HG02798 (cell line): ENCODE results near the gene DIPK1B.
A peak's percentile ranks its signal among the peaks of the same experiment; 100 is the strongest.
"Not testable (repeated sequence)": the region's sequence is repeated elsewhere in the genome, so short reads cannot be mapped to it uniquely, and the experiment has no call there.

Source experiments
- ATAC-seq: cut with Tn5 transposase; IDR thresholded peaks from one replicate; pipeline ENCODE4 v1.9.1; 2021; ENCODE audit warnings: mild to moderate bottlenecking; ENCODE audit not compliant: unreplicated experiment, poor library complexity

The DIPK1B gene

GRCh38 chr9:136697146-136697820 is 15.1 kb upstream of the DIPK1B start:
- ATAC-seq = no peak

GRCh38 chr9:136697821-136698526 is 14.4 kb upstream of the DIPK1B start:
- ATAC-seq = no peak

GRCh38 chr9:136698635-136699246 is 13.6 kb upstream of the DIPK1B start:
- no peak for ATAC-seq

- ATAC-seq = no peak
Measured at GRCh38 chr9:136700304-136700703, 12.1 kb upstream of the DIPK1B start.

GRCh38 chr9:136700959-136701667 is 11.3 kb upstream of the DIPK1B start:
- ATAC-seq = peak; percentile 51

- ATAC-seq = no peak
Measured at GRCh38 chr9:136701668-136702053, 10.7 kb upstream of the DIPK1B start.

DNA sequence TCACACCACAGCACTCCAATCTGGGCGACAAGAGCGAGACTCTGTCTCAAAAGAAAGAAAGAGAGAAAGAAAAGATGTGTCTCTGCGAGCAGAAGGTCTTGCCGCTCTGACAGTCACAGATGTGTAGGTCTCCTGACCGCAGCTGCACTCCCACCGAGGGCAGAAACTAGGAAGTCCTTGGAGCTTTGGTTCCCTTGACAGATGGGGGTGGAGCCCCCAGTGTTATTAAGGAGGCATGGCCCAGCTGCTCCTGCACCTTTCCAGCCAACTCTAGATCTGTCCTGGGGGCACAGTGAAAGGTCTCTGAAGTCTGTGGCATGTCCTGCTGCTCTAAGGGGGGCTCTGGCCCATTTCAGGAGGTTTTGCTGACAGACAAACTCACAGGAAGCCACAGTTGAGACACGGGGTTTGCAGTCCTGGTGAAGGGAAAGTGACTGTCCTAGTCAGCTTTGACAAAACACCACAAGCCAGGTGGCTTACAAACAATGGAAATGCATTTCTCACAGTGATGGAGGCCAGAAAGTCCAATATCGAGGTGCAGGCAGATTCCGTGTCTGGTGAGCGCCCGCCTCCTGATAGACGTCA is 9.0 kb upstream of the DIPK1B start:
- no peak for ATAC-seq

- ATAC-seq = not testable (repeated sequence)
Measured at GRCh38 chr9:136704741-136705140, 7.6 kb upstream of the DIPK1B start.

DNA sequence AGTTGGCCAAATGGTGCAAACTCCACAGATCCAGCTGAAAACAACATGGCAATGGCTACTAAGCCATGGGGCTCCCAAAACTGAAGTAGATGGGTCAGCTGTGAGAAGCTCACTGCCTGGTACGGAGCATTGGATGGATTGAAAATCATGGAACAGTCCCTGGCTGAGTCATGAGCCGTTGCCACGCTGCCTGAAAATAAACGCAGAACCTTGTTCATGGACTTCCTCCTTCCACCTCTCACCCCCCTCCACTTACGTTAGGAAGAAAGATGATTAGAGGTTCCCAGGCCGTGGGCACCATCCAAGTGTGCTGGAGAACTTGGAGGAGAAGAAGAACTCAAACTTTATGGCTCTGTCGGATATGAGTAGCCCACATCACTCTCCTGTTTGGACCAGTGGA is 6.8 kb upstream of the DIPK1B start:
- ATAC-seq = no peak

DNA sequence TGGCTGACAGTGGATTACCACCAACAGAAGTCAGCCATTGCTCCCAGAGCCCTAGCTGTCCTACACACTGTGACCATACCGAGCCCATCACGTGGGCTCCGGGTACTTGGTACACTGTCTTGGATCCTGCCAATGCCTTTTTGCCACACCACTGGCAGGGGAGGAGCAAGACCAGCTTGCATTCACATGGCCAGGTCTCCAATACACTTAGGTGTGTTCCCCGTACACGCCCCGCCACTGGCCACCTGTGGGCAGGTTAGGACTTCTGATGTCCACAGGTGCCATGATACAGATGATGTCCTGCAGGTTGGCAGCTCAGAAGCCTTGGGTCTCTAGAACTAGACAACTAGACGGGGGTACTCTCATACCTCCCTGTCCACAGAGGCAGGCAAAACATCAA is 5.4 kb upstream of the DIPK1B start:
- ATAC-seq = no peak

DNA sequence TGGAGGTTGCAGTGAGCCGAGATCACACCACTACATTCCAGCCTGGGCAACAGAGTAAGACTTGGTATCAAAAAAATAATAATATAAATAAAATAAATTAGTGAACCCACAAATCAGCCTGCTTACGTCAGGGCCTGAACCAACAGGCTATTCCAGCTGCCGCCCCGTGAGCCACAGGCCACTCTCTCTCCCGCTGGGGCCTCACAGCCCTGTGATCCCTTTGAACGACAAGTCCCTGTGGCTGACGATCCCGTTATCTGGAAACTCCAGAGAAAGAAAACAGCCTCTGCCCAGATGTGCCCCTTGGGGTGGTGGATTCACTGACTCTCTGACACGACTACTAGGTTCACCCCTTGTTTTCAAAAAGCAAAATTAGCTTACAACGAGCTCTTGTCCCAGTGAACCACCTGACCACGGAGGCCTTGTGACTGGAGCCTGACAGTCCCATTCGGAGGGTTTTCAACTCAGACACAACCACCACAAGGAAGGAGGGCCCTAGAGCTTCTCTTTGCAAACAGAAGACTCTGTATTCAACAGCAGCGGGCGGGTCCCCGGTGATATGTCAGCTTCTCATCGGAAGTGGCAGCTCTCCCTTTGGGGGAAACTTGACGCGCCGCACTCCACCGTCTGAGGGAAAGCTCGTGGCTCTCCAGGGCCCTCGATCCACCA is 4.4 kb upstream of the DIPK1B start:
- no peak for ATAC-seq

DNA sequence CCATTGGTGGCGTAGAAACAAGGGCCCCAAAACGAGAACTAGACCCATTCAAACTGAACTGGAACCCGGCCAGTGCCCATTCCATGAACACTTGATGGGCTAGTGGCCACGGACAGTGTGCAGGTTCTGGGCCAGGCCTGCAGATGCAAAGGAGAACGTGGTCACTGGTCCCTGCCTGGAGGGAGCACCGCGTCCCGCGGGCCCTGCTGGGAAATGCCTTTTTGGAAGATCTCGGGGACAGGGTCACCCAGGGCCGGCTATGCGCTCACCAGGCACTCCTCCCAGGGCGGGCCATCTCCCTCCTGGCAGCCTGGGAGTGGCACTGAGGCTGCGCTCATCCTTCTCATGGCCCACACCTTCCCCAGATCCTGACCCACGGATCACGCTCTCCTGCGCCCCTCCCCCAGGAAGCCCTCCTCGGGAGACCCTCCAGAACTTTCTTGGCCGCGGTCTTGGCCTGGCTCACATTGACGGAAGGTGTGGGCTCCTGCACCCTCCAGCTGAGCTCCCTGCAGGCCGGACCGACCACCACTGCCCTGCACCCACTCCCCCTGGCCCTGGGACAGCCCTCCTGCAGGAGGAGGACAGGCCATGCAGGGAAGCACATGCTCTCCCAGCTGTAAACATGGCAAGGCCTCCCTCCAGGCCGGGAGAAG is 2.8 kb upstream of the DIPK1B start:
- no peak for ATAC-seq

DNA sequence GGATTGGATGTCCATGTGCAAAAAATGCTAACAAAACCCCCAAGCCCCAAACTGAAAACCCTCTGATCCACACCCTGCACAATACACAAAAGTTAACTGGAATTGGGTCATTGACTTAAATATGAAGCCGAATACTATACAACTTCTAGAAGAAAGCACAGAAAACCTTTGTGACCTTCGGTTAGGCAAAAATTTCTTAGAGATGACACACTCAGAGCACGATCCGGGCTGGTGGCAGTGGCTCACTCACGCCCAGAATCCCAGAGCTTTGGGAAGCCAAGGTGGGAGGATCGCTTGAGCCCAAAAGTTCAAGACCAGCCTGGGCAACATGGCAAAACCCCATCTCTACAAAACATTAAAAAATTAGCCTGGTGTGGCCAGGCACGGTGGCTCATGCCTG is 1.8 kb upstream of the DIPK1B start:
- no peak for ATAC-seq

DNA sequence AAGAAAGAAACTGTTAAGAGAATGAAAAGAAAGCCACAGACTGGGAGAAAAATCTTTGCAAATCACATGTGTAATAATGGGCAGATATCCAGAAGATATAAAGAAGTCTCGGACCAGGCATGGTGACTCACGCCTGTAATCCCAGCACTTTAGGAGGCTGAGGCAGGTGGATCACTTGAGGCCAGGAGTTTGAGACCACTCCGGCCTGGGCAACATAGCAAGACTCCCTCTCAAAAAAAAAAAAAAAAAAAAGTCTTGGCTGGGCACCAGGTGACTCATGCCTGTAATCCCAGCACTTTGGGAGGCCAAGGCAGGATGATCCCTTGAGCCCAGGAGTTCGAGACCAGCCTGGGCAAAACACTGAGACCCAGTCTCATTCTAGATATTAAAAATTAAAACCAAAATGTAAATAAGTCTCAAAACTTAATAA is 1.1 kb upstream of the DIPK1B start:
- ATAC-seq = not testable (repeated sequence)

DNA sequence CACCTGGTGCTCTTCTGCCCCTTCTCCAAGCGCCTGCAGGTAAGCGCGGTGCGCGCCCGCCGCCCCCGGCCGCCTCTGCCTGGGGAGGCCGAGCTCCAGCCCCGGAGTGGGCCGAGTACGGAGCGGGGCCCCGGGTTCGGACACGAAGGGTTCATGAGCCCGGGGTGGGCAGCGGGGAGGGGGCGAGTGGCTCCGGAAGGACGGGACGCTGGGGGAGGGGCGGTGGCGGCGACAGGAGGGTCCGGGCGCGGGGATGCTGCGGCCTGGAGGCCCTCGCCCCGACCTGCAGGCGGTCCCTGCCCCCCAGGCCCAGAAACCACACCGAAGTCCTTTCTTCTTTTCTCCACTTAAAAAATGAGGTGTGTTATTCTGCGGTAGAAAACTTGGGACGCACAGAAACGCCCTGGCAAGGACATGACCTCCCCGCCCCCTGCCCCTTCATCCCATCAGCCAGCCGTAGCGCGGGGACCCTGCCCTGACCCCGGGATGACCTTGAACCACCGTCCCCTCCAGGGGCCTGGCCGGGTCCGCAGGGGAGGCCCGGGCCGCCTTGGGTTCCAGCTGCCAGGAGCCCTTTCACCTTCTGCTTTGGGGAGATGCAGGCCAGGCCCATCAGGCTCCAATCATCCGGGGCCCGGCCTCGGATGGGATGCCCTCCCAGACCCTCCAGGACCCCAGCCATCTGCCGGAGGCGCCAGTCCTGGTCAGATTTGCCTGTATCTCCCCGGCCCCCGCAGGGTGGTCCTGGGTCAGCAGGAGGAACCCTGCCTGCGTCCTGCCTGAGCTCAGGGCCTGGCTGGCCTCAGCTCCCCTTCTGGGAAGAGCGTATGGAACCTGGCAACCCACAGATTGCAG is 545 bp downstream of the DIPK1B start:
- ATAC-seq = no peak

DNA sequence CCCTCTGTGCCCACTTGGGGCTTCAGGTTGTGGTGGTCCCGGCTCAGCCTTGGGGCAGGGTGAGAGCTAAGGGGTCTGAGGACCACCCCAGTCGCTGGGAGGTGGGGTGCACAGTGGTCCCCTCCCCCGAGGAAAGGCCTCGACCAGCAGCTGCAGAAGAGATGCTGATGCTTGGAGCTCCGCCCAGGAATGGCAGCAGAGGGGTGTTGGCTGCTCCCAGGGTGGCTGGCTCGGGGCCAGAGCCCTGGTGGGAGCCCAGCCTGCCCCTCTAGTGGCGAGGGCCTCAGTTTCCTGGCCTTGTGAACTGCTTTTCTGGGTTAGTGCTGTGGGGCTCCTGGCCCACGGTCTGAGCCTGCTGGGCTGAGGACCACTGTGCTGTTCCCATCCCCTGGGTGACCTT is 1.2 kb downstream of the DIPK1B start:
- ATAC-seq = no peak

DNA sequence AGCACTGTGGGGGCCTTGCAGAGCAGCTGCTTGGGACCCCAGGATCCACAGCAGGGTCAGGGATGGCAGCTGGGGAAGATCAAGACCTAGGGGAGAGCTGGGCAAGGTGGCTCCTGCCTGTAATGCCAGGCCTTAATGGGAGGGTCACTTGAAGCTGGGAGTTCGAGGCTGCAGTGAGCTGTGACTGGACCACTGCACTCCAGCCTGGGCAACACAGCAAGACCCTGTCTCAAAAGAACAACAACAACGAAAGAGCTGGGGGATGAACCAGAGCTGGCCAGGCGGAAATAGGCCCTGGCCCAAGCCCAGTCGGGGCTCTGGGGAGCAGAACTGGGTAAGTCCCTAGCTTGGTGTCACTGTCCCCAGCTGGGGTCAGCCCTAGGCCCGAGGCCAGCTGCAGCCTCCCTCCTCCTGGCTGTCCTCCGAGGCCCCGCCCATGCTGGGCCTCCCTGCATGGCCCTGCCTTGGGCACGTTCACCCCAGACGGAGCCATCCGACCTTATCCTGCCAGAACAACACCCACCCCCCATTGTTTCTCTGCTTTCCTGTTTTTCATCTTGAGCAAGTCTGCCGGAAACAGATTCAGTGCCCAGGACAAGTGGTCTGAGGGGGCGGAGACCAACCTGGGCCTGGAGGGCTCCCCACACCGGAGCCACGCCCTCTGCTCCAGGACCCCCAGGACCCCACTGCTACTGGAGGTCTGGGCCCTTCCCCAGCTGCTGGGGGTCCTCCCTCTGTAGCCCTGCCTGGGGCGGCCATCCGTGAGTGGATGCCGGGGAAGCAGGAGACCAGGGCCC is 1.9 kb downstream of the DIPK1B start:
- no peak for ATAC-seq

DNA sequence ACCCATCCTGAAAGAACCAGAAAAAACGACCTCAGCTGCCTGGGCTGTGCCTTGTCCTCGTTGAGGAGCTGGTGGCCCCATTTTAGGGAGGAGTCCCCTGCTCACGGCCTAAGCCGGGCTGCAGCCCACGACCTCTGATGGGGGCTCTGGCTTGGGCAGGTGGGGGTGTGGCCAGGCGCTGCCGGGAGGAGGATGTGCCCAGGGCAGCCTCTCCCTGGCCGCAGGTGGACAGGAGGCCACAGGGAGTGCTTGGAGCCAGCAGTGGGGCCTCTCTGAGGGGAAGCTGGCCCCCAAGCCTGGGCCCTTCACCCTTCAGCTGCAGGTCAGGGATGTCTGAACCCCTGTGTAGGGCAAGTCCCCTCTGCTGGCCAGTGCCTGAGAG is 2.5 kb downstream of the DIPK1B start:
- ATAC-seq = no peak
